Ishikawa (cell line): Measurements from ENCODE around the gene AFF2.

Source experiments
- CEBPB ChIP-seq: IDR thresholded peaks from 2 replicates; pipeline ENCODE4 v1.6.1; 2012
- CREB1 ChIP-seq: IDR thresholded peaks from 2 replicates; pipeline ENCODE4 v1.6.1; 2012; ENCODE audit warnings: low read depth
- EGR1 ChIP-seq: IDR thresholded peaks from 2 replicates; pipeline ENCODE4 v1.6.1; 2012
- EP300 ChIP-seq: IDR thresholded peaks from 2 replicates; pipeline ENCODE4 v1.6.1; 2012; ENCODE audit warnings: borderline replicate concordance
- FOXM1 ChIP-seq: IDR thresholded peaks from 2 replicates; pipeline ENCODE4 v1.6.1; 2012; ENCODE audit warnings: low read depth, borderline replicate concordance
- MAX ChIP-seq: IDR thresholded peaks from 2 replicates; pipeline ENCODE4 v1.6.1; 2012
- NFIC ChIP-seq: IDR thresholded peaks from 2 replicates; pipeline ENCODE4 v1.6.1; 2012
- RAD21 ChIP-seq: IDR thresholded peaks from 2 replicates; pipeline ENCODE4 v1.6.1; 2012; ENCODE audit warnings: low read depth
- TAF1 ChIP-seq: IDR thresholded peaks from 2 replicates; pipeline ENCODE4 v1.6.1; 2012; ENCODE audit warnings: low read depth, mild to moderate bottlenecking
- TCF12 ChIP-seq: IDR thresholded peaks from 2 replicates; pipeline ENCODE4 v1.6.1; 2012; ENCODE audit warnings: low read depth
- TEAD4 ChIP-seq: IDR thresholded peaks from 2 replicates; pipeline ENCODE4 v1.6.1; 2012
- USF1 ChIP-seq: IDR thresholded peaks from 2 replicates; pipeline ENCODE4 v1.6.1; 2012
- YY1 ChIP-seq: IDR thresholded peaks from 2 replicates; pipeline ENCODE4 v1.6.1; 2012; ENCODE audit warnings: low read depth
- TF ChIP-seq, protein P1 (sequence below): IDR thresholded peaks from 2 replicates; pipeline ENCODE4 v1.6.1; 2012; ENCODE audit warnings: low read depth, mild to moderate bottlenecking

- no peak for TF ChIP-seq RAD21
- no peak for TF ChIP-seq EGR1
- TF ChIP-seq TAF1: no peak
- no peak for TF ChIP-seq MAX
- TF ChIP-seq EP300: no peak
- no peak for TF ChIP-seq TCF12
- TF ChIP-seq CREB1: no peak
- TF ChIP-seq, protein P1, sequence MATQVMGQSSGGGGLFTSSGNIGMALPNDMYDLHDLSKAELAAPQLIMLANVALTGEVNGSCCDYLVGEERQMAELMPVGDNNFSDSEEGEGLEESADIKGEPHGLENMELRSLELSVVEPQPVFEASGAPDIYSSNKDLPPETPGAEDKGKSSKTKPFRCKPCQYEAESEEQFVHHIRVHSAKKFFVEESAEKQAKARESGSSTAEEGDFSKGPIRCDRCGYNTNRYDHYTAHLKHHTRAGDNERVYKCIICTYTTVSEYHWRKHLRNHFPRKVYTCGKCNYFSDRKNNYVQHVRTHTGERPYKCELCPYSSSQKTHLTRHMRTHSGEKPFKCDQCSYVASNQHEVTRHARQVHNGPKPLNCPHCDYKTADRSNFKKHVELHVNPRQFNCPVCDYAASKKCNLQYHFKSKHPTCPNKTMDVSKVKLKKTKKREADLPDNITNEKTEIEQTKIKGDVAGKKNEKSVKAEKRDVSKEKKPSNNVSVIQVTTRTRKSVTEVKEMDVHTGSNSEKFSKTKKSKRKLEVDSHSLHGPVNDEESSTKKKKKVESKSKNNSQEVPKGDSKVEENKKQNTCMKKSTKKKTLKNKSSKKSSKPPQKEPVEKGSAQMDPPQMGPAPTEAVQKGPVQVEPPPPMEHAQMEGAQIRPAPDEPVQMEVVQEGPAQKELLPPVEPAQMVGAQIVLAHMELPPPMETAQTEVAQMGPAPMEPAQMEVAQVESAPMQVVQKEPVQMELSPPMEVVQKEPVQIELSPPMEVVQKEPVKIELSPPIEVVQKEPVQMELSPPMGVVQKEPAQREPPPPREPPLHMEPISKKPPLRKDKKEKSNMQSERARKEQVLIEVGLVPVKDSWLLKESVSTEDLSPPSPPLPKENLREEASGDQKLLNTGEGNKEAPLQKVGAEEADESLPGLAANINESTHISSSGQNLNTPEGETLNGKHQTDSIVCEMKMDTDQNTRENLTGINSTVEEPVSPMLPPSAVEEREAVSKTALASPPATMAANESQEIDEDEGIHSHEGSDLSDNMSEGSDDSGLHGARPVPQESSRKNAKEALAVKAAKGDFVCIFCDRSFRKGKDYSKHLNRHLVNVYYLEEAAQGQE: no peak
- TF ChIP-seq USF1: no peak
- no peak for TF ChIP-seq TEAD4
- TF ChIP-seq CEBPB: no peak
- no peak for TF ChIP-seq NFIC
- TF ChIP-seq YY1: no peak
- no peak for TF ChIP-seq FOXM1
These were observed 74.0 kb downstream of the AFF2 start for GRCh38 chrX:148574237-148574973.
